SIG-M5 (cell line): ENCODE data around the gene FITM2.
"Not testable (repeated sequence)": the region's sequence is repeated elsewhere in the genome, so short reads cannot be mapped to it uniquely, and the experiment has no call there.

Experiments
- DNase-seq: peaks from one replicate; lab custom pipeline; 2025; lab: John Stamatoyannopoulos, UW

Gene FITM2, protein sequence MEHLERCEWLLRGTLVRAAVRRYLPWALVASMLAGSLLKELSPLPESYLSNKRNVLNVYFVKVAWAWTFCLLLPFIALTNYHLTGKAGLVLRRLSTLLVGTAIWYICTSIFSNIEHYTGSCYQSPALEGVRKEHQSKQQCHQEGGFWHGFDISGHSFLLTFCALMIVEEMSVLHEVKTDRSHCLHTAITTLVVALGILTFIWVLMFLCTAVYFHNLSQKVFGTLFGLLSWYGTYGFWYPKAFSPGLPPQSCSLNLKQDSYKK

GRCh38 chr20:44310664-44311639 lies at the start of gene FITM2:
FITM2 (minus strand) TSS chr20:44311202; CDS start chr20:44311148, 54 bp downstream.
- DNase-seq: peak; percentile 52

- no peak for DNase-seq
Measured at GRCh38 chr20:44360221-44360620, 49.2 kb upstream of the FITM2 start.

DNA sequence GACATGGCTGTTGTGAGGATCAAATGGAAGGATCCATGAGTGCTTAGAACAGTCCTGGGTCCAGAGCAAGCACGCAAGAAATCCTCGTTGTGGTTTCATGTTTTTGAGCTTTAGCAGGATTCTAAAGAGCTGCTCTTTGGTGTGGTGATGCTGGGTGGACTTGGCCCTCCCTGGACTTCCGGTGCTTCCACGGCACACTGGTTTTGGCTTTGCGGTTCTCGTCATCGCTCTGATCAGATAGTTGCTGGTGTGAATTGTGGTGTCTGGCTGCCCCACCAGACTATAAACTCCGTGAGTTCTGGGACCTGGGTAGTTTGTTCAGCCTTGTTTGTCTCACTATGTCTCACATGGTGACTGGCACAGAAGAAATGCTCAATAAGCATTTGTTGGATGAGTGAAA lies 47.8 kb upstream of the FITM2 start:
- no peak for DNase-seq

DNA sequence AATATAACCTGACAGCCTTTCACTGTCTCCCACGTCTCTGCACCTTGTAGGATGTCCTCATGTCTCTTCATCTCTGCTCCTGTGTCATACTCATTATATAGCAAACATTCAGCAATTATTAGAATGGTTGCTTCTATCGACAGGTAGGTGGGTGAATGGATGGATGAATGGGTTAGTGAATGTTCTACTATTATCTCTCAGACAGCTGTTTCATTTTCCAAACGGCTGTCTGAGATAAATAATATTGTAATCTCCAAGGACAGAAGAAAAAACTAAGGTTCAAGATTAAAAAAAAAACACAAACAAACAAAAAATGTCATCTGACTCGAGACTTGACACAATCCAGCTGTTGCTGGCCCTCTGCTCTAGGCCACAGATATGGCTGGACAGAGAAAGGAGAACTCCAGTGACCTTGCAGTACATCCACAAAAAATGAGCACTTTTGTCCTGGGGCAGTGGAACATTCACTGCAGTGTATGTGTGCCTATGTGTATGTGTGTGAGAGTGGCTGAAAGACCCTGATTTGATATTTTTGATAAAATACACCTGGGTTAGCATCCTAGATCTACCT lies 46.6 kb upstream of the FITM2 start:
- no peak for DNase-seq

DNA sequence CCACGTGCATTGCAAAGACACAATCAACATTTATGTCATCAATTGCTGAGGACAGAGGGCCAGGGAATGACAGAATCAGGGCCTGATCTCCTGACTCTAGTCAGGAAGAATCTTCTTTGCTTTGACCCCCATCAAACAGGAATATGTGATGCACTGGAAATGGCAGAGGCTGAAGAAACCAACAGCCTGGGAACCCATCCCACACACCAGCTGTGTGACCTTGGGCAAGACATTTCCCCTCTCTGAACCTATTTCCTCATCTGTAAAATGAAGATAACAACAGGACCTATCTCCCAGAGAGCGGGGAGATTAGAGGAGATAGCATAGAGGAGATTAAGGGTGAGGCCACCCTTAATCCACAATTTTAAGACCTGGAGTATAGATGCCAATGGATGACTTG lies 46.0 kb upstream of the FITM2 start:
- DNase-seq: no peak

- DNase-seq: no peak
Measured at GRCh38 chr20:44356353-44356723, 45.3 kb upstream of the FITM2 start.

DNA sequence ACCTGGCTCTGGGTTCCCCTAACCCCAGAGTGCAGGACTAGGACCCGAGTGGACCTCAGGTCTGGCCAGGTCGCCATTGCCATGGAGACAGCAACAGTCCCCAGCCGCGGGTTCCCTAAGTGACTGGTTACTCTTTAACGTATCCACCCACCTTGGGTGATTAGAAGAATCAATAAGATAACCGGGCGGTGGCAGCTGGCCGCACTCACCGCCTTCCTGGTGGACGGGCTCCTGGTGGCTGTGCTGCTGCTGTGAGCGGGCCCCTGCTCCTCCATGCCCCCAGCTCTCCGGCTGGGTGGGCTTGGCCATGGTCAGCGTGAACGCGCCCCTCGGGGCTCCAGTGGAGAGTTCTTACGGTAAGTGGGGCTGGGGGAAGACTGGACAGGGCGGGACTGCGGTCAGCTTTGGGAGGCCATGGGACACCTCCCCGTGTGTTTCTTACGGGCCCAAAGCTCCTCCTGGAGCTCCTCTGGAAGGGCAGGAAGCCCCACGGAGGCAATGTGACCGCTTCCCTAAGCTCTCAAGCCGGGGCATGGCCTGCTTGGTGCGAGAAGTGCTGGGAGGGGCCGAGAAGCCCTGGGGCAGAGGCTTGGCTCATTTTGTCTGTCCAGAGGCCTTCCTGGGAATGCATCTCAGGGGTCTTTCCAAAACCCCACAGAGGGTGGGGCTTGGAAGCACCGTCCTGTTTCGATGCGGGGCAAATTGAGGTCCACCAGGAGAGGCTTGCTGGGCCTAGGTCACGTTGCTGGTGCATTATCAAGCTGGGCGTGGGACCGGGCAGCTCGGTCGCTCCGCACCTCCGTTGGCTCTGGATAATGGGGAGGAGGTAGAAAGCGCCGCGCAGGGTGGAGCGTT lies 44.7 kb upstream of the FITM2 start, which contains the start of gene HNF4A:
TSS of gene HNF4A (plus strand) at position 202 of the 855 bp plus-strand sequence. CDS start at position 308, 106 bp downstream.
- no peak for DNase-seq

DNA sequence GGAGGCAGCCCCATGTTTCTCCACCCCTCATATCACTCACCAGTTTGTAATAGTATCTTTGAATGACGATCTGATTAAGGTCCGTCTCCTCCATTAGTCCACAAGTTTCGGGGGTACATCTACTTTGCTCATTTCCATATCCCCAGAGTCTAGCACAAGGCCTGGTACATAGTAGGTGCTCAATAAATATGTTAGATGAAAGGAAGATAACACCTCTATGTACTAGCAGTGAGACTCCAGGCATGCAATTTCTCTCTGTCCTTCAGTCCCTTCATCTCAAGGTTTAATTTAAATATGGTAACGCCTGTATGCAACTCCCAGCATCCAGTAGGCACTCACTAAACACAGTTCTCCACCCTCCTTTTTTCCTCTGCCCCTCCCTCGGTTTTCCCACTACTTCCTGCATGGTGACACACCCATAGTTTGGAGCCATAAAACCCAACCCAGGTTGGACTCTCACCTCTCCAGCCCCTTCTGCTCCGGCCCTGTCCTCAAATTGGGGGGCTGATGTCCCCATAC lies 44.0 kb upstream of the FITM2 start:
- DNase-seq: no peak

DNA sequence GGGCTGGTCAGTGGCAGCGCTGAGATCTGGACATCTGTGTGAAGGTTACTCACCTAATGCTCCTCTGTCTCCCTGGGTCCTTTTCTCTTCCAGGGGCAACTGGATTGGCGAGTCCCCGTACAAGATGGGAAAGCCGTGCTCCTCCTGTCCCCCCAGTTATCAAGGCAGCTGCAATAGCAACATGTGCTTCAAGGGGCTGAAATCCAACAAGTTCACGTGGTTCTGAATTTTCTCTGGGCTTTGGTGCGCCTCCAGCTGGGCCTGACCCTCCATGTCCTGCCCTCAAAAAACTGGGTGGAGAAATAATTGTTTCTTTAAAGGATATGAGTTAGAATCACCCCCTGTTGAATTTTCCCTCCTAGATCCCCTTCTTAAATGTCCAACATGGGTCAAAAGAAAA lies 39.6 kb upstream of the FITM2 start:
- no peak for DNase-seq

DNA sequence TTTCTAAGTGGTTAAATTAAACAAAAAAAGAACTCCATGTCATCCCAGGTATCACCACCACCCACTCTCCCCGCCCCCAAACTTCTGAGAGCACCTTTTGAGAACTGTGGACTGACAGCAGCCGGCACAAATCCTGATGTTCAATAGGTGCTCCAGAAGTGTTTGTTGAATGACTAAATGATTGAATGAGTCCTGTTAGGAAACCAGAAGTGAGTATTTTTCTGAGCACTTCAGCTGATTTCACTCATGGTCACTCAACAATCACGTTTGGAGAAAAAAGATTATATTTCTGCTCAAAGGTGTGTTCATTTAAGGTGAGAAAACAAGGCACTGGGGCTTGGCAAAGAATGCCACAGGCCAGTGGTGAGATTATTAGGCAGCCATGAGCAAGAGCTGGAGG lies 38.3 kb upstream of the FITM2 start:
- DNase-seq: no peak

DNA sequence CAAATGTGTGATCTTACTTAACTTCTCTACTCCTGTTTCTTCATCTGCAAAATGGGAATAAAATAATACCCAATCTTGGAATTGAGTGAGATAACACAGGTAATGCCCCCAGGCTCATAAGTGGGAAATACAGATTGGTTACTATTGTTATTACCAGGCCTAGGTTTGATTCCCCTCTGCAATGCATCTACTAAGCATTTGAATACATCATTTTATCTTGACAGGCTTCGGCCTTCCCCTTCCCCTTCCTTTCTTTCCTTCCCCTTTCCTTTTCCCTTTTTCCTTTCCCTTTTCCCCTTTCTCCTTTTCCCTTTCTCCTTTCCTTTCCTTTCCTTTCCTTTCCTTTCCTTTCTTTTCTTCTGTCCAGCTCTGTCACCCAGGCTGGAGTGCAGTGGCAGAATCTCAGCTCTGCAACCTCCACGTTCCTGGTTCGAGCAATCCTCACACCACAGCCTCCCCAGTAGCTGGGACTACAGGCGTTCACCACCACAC lies 37.2 kb upstream of the FITM2 start:
- DNase-seq: no peak

DNA sequence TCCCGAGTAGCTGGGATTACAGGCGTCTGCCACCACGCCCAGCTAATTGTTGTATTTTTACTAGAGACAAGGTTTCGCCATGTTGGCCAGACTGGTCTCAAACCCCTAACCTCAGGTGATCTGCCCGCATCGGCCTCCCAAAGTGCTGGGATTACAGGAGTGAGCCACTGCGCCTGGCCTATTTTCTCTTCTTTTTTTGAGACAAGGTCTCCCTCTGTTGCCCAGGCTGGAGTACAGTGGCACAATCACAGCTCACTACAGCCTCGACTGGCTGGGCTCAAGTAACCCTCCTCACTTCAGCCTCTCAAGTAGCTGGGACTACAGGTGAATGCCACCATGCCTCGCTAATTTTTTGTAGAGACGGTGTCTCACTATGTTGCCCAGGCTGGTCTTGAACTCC lies 34.9 kb upstream of the FITM2 start:
- not testable (repeated sequence) for DNase-seq

DNA sequence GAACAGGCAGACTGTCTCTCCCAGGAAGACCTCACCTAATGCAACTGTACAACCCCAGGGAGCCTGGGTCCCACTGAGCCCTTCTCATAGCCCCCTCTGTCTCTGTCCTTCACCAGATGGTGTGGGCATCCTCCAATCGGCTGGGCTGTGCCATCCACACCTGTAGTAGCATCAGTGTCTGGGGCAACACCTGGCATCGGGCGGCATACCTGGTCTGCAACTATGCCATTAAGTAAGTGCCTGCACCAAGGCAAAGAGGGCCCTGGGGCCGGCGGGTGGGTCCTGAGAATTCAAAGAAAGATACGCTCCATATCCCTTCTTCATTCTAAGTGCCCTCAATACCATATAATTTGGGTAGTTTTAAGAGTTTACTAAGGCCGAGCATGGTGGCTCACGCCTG lies 34.1 kb upstream of the FITM2 start:
- DNase-seq: no peak

GRCh38 chr20:44344723-44345122 lies 33.7 kb upstream of the FITM2 start:
- no peak for DNase-seq

DNA sequence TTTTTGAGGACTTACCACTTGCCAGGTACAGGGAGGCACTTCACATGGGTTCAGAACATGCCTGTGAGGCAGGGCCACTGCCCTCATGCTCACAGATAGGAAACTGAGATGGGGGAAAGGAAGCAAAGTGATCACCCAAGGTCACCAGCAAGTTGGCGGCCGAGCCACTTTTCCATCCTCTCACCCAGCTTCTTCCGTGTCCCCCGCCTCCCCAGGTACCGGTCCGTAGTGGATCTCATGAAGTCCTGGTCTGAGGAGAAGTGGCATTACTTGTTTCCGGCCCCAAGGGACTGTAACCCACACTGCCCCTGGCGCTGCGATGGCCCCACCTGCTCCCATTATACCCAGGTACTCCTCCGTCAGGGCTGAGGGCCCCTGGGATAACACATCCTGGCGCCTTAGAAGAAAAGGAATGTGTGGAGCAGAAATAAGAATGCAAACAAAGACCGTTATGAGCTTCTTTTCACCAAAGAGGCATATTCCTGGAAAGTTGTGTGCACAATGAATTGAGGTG lies 32.2 kb upstream of the FITM2 start:
- DNase-seq: no peak

DNA sequence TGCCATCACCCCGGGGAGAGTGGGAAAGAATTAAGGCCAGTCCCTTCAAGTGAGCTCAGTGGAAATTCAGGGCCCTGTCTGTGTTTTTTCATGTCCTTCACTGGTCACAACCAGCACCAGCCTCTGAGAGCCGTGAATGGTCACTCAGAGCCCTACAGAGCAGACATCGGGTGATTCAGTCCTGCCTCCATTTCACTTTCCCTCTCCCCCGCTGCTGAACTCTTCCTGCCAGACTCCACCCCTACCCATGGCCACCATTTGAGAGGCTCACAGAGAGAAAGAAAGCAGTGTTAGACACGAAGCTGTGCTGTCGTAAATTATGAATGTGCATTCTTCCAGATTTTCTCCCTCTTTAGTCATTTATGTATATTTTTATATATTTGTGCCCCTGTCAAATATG lies 31.2 kb upstream of the FITM2 start:
- no peak for DNase-seq

DNA sequence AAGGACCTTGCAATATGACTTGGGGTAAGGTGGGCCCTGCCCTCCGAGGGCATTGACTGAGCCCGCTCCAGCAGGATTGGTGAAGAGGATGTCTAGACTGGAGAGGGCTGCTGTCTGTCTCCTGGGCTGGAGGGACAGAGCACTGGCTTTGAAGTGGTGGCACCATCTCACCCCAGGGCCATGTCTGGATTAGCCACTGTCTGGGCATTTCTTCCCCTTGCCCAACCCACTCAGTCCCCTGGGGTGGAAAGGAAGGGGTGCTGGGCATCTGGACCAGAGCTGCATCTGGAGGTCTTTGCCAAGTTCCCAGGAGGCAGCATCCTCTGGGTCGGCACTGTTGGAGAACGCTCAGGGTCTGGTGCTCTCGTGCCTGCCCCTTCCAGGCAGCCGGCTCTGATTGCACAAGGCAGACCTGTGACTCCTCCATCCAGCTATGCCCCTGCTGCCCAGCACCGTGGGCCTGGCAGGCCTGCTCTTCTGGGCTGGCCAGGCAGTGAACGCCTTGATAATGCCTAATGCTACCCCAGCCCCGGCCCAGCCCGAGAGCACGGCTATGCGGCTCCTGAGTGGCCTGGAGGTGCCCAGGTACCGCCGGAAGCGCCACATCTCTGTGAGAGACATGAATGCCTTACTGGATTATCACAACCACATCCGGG lies 25.9 kb upstream of the FITM2 start, which contains the start of gene R3HDML:
TSS of gene R3HDML (plus strand) at position 319 of the 656 bp plus-strand sequence. CDS start at position 434, 115 bp downstream.
- no peak for DNase-seq

DNA sequence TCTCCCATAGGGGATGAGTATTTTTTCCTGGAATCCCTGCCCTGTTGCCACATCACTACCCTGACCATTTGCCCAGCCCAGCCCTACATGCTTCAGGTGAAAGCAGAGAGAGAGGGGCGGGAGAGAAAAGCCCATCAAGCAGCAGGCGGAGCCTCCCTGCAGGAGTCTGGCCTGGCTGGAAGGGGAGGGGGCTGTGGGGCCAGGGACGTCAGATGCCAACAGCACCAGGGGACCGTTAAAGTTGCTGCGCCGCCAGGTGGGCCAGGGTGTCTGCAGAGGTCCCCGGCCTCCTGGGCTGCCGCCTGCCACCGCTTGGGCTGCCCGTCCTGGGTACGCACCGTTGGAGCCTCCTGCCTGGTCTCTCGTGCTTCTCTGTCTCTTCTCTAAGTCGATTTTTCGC lies 25.1 kb upstream of the FITM2 start:
- no peak for DNase-seq

DNA sequence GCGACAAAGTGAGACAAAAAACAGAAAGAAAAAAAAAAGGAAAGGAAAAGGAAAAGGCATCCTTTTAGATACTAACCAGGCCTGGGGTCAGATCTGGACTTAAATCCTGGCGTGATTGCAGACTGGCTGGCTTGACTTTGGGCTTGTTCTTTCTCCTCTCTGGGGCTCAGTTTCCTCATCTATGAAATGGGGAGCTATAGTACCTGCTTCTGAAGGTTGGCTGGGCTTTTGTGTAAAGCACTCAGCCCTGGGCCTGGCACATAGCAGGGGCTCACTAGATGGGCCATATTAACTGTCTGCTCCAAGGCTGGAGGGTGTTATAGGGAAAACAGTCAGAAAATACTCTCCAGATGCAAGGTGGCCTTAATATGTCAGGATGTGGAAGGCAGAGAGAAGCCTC lies 24.7 kb upstream of the FITM2 start:
- no peak for DNase-seq

DNA sequence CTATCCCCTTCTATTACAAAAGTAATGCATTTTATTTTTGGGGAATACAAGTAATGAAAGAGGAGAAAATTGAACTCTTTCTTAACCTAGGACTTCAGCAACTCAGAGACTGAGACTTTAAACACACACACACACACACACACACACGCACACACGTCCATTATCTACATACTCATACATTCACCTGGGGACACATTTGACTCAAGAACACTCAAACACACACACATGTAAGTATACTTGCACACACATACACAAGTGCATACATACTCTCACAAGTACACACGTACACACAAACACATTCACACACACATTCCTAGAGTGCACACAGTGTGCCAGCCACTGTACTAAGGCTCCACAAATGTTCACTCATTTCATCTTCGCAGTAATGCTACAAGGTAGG lies 23.7 kb upstream of the FITM2 start:
- DNase-seq: no peak

DNA sequence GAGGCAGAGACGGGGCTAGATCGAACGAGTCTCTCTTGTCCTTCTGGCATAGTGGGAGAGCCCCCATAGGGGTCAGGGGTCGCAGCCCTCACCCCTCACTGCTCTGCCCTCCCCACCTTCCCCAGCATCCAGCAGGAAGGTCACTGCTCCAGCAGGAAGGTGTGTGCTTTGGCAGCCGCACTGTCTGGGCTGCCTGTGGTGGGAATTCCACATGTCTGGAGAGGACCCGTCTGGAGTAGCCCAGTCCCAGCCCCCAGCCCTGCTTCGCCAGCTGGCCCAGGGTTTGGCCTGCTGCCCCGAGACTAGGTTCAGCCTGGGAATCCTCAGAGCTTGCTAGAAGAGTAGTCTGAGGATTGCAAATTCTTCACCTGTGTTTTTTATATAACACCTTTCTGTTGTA lies 23.3 kb upstream of the FITM2 start:
- DNase-seq: no peak
